Pancreas (tissue), 10 donors: ENCODE measurements around the gene RXRA. TPM values are rescaled to one million over a fixed set of nuclear protein-coding genes. Genes with fewer than 3 reads are reported as not detected.

Experiments used
- ATAC-seq, 4 donors: fragments of 200-7000 bp; cut with Tn5 transposase; one replicate each; pipeline versions ENCODE4 v1.8.0 to v1.9.1; 2020; ENCODE audit warnings: mild to moderate bottlenecking in 4 of 4, moderate library complexity in 4 of 4
- DNase-seq, 6 donors: peaks; one replicate each; pipeline ENCODE4 v3.0.0-alpha.2; 2020
- FAIRE-seq: peaks from 2 replicates; lab custom pipeline; 2012; peaks lifted over from hg19 to GRCh38; lab: Jason Lieb, UNC
- H3K27ac ChIP-seq, 4 donors: fragments of 200-600 bp; sonication (generic); 1 replicate in 3 of 4; 2 replicates in 1 of 4; pipeline versions ENCODE4 v1.5.0 to v1.8.0; 2020
- H3K27me3 ChIP-seq, 4 donors: fragments of 200-600 bp; one replicate each; pipeline ENCODE4 v1.8.0; 2021
- H3K36me3 ChIP-seq, 3 donors: fragments of 200-600 bp; sonication (generic) in 1 of 3; one replicate each; pipeline versions ENCODE4 v1.5.0 to v1.8.0; 2020 to 2021
- H3K4me1 ChIP-seq, 3 donors: fragments of 200-600 bp; one replicate each; pipeline ENCODE4 v1.8.0; 2021
- H3K4me3 ChIP-seq, 4 donors: fragments of 200-600 bp; sonication (generic) in 2 of 4; one replicate each; pipeline versions ENCODE4 v1.5.0 to v1.8.0; 2020 to 2021
- H3K9me3 ChIP-seq, 4 donors: fragments of 200-600 bp; one replicate each; pipeline ENCODE4 v1.8.0; 2021
- WGBS, 2 donors: extraction: QIAGEN DNeasy Blood & Tissue Kit; methylation state at CpG; one replicate each; pipeline ENCODE4 v1.1.7; 2013; 5-methylcytosine and 5-hydroxymethylcytosine counted together
- intact Hi-C, 3 donors: fragments of 100-400 bp; cut with DNase I; formaldehyde crosslinking; loops; one replicate each; pipeline versions ENCODE4 v1.11.1 to v1.14.2; 2022
- polyA plus RNA-seq, 2 donors: library from polyadenylated mRNA; stranded (reverse); fragments of 200-250 nt; gene quantifications; one replicate each; pipeline ENCODE4 v1.2.3, GENCODE V29; 2013
- total RNA-seq, 6 donors: library from RNA; stranded (reverse); fragmentation: NEBNext Ultra II Directional in 4 of 6; extraction: Animal tissue kit (Norgen Biotek cat#: 25700) in 4 of 6; gene quantifications; one replicate each; pipeline versions ENCODE4 v1.2.1 to v1.2.4, GENCODE V29; 2021 to 2023
- TF ChIP-seq, protein P1 (sequence below), 4 donors: fragments of 200-600 bp; sonication (generic) in 3 of 4; IDR thresholded peaks; one replicate each; pipeline versions ENCODE4 v1.5.0 to v1.8.0; 2021; ENCODE audit warnings: antibody characterized with exemption in 4 of 4
- donor health status: healthy with polysubstance abuse.
- donor health status: DM: no; HTN: no; CAD: no; lungs with moderate emphysema.
- donor health status: DM: no; HTN: no; CAD: no.
- donor health status: control.
- donor health status: control.
- donor health status: Bipolar disorder and iron deficiency.
- donor health status: DM: yes; HTN: yes; CAD: no.
- donor health status: DM: no; HTN: no; CAD: no.
- donor health status: DM: no; HTN: no; CAD: no.
- donor health status: DM: yes; HTN: yes; CAD: no.

The RXRA gene
- total and polyA plus RNA-seq, 8 donors, result 20.2 to 35.1 (median 22.9) TPM

- no peaks in the 10 kb centered on the region for H3K27me3 ChIP-seq
- H3K9me3 ChIP-seq, result no peaks in the 10 kb centered on the region
- 63 to 65% methylated on average over 21 of the region's 21 CpGs for WGBS, 2 donors
- ATAC-seq (peak in 3 of 4 donors; percentile 4 to 39 (median 28)), FAIRE-seq (no peak), DNase-seq (peak in 3 of 6 donors; percentile 37 to 75 (median 69))
- H3K27ac ChIP-seq, result peak overlapping the region; percentile 78 to 90 (median 82)
- TF ChIP-seq, protein P1, sequence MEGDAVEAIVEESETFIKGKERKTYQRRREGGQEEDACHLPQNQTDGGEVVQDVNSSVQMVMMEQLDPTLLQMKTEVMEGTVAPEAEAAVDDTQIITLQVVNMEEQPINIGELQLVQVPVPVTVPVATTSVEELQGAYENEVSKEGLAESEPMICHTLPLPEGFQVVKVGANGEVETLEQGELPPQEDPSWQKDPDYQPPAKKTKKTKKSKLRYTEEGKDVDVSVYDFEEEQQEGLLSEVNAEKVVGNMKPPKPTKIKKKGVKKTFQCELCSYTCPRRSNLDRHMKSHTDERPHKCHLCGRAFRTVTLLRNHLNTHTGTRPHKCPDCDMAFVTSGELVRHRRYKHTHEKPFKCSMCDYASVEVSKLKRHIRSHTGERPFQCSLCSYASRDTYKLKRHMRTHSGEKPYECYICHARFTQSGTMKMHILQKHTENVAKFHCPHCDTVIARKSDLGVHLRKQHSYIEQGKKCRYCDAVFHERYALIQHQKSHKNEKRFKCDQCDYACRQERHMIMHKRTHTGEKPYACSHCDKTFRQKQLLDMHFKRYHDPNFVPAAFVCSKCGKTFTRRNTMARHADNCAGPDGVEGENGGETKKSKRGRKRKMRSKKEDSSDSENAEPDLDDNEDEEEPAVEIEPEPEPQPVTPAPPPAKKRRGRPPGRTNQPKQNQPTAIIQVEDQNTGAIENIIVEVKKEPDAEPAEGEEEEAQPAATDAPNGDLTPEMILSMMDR (IDR thresholded peaks at IDR 0.05), result no peak
- H3K4me3 ChIP-seq, result no peak overlapping the region
- peaks cover 46 to 61% (median 54%) of the 10 kb centered on the region in 3 donors for H3K4me1 ChIP-seq
- no peaks in the 10 kb centered on the region for H3K36me3 ChIP-seq
- intact Hi-C loops, result no loop called here
These were observed 48.2 kb downstream of the RXRA start for GRCh38 chr9:134374301-134375010.

- no peaks in the 10 kb centered on the region for H3K27me3 ChIP-seq
- no peak overlapping the region for H3K4me3 ChIP-seq
- H3K4me1 ChIP-seq, result peaks cover 46 to 61% (median 57%) of the 10 kb centered on the region in 3 donors
- DNase-seq (peak in 5 of 6 donors; percentile 78 to 92 (median 87)), ATAC-seq (peak; percentile 36 to 81 (median 73)), FAIRE-seq (no peak)
- no peaks in the 10 kb centered on the region for H3K36me3 ChIP-seq
- intact Hi-C loops, result no loop called here
- 5 to 10% methylated on average over 6 of the region's 6 CpGs for WGBS, 2 donors
- TF ChIP-seq, protein P1 (IDR thresholded peaks at IDR 0.05), result no peak
- H3K9me3 ChIP-seq, result no peaks in the 10 kb centered on the region
- H3K27ac ChIP-seq, result peak overlapping the region; percentile 78 to 90 (median 82)
These were observed 48.7 kb downstream of the RXRA start for GRCh38 chr9:134375011-134375390.

GRCh38 chr9:134375430-134376385 is 49.5 kb downstream of the RXRA start:
- ATAC-seq (peak; percentile 32 to 55 (median 43)), DNase-seq (peak in 4 of 6 donors; percentile 57 to 76 (median 68)), FAIRE-seq (no peak)
- Histone ChIP-seq H3K27me3 (no peaks in the 10 kb centered on the region), H3K36me3 (no peaks in the 10 kb centered on the region), H3K4me1 (peaks cover 46 to 61% (median 57%) of the 10 kb centered on the region in 3 donors), H3K4me3 (no peak overlapping the region), H3K27ac (peak overlapping the region; percentile 78 to 90 (median 82)), H3K9me3 (no peaks in the 10 kb centered on the region)
- 33 to 41% methylated on average over 38 of the region's 38 CpGs for WGBS, 2 donors
- TF ChIP-seq, protein P1 (IDR thresholded peaks at IDR 0.05), result no peak
- intact Hi-C loops, result no loop called here

- no peaks in the 10 kb centered on the region for H3K9me3 ChIP-seq
- 57 to 61% methylated on average over 27 of the region's 27 CpGs for WGBS, 2 donors
- TF ChIP-seq, protein P1 (IDR thresholded peaks at IDR 0.05), result no peak
- peak overlapping the region; percentile 78 to 90 (median 82) for H3K27ac ChIP-seq
- intact Hi-C loops, result no loop called here
- FAIRE-seq (no peak), ATAC-seq (no peak), DNase-seq (peak in 2 of 6 donors; percentile 51 to 73)
- H3K27me3 ChIP-seq, result no peaks in the 10 kb centered on the region
- H3K4me3 ChIP-seq, result no peak overlapping the region
- H3K4me1 ChIP-seq, result peaks cover 46 to 63% (median 57%) of the 10 kb centered on the region in 3 donors
- no peaks in the 10 kb centered on the region for H3K36me3 ChIP-seq
These were observed 50.3 kb downstream of the RXRA start for GRCh38 chr9:134376386-134377142.
